Inferior parietal cortex (tissue), 1 donor: Measurements from ENCODE around the gene HNRNPA1.
"Not testable (repeated sequence)": the region's sequence is repeated elsewhere in the genome, so short reads cannot be mapped to it uniquely, and the experiment has no call there.

Source experiments
- DNase-seq: peaks from one replicate; pipeline ENCODE4 v3.0.0-alpha.2; 2016; ENCODE audit errors: extremely low spot score

HNRNPA1 gene

GRCh38 chr12:54276368-54276767 lies 4.2 kb upstream of the HNRNPA1 start:
- no peak for DNase-seq

GRCh38 chr12:54277823-54278276 lies 2.7 kb upstream of the HNRNPA1 start:
- DNase-seq = no peak

GRCh38 chr12:54279227-54279631 lies 1.3 kb upstream of the HNRNPA1 start:
- DNase-seq = no peak

- DNase-seq = peak; percentile 99
These were observed 676 bp upstream of the HNRNPA1 start, which contains the start of gene CBX5 for GRCh38 chr12:54279632-54280467. CBX5 (minus strand) TSS chr12:54280122; CDS start chr12:54257650, 22,472 bp downstream.

GRCh38 chr12:54281261-54281638 lies 724 bp downstream of the HNRNPA1 start:
- DNase-seq = not testable (repeated sequence)

- not testable (repeated sequence) for DNase-seq
These were observed 1.2 kb downstream of the HNRNPA1 start for GRCh38 chr12:54281694-54282093.

GRCh38 chr12:54282949-54283593 lies 2.5 kb downstream of the HNRNPA1 start:
- DNase-seq = no peak

GRCh38 chr12:54284070-54284780 lies 3.7 kb downstream of the HNRNPA1 start:
- not testable (repeated sequence) for DNase-seq

GRCh38 chr12:54285150-54286041 lies 4.9 kb downstream of the HNRNPA1 start:
- DNase-seq = no peak

- no peak for DNase-seq
These were observed 5.8 kb downstream of the HNRNPA1 start for GRCh38 chr12:54286042-54287030.

GRCh38 chr12:54287261-54288157 lies 7.0 kb downstream of the HNRNPA1 start:
- no peak for DNase-seq

GRCh38 chr12:54292083-54292930 lies 11.8 kb downstream of the HNRNPA1 start:
- DNase-seq = no peak

GRCh38 chr12:54292931-54293241 lies 12.4 kb downstream of the HNRNPA1 start:
- no peak for DNase-seq

GRCh38 chr12:54294152-54294952 lies 13.8 kb downstream of the HNRNPA1 start:
- DNase-seq = peak; percentile 58

- DNase-seq = no peak
These were observed 14.5 kb downstream of the HNRNPA1 start for GRCh38 chr12:54294953-54295566.

- no peak for DNase-seq
These were observed 16.0 kb downstream of the HNRNPA1 start for GRCh38 chr12:54296393-54297099.
